GM19238 (cell line): ENCODE data around the gene ATXN1L.
"Not testable (repeated sequence)": the region's sequence is repeated elsewhere in the genome, so short reads cannot be mapped to it uniquely, and the experiment has no call there.

Experiments used
- DNase-seq: peaks from one replicate; pipeline ENCODE4 v3.0.0; 2011; ENCODE audit warnings: low spot score; ENCODE audit not compliant: insufficient read length

The ATXN1L gene

DNA sequence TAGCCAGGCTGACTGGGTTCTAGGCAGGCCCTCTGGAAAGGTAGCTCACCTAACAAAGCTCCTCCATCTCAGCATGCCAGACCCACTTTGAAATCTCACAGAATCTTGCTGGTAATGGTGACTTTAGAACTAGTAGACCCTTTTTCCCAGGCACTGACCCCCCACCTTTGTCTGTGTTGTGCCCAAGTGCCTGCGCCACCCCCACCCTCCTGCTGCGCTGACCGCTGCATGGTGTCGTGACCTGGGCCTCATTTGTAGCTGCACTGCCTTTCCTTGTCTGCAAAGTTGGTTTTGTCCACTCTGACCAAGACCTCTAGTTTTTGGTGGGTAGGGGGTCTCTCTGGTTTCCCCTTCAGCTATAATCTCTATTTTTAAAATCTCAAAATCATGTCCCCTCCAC, 6.8 kb downstream of the ATXN1L start:
- DNase-seq = no peak

DNA sequence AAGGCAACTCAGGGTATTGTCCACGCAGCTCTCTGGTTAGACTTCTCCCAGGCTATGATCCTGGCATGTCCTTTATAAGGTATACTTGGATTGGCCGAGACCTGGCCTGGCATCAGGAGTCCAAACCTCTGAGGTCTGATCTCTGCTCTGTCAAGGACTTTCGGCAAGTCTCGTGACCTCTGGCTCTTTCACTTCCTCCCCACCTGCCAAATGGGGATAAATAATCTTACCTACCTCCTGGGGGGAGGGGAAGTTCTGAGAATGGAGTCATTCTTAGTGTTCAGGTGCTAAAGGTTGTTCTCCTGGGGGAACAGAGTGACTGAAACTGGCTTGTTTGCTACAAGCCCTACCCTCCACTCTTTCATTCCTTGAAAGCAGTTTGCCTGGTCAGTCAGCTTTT, 7.6 kb downstream of the ATXN1L start:
- DNase-seq = peak; percentile 73

GRCh38 chr16:71854369-71854948, 8.7 kb downstream of the ATXN1L start:
- DNase-seq = no peak

DNA sequence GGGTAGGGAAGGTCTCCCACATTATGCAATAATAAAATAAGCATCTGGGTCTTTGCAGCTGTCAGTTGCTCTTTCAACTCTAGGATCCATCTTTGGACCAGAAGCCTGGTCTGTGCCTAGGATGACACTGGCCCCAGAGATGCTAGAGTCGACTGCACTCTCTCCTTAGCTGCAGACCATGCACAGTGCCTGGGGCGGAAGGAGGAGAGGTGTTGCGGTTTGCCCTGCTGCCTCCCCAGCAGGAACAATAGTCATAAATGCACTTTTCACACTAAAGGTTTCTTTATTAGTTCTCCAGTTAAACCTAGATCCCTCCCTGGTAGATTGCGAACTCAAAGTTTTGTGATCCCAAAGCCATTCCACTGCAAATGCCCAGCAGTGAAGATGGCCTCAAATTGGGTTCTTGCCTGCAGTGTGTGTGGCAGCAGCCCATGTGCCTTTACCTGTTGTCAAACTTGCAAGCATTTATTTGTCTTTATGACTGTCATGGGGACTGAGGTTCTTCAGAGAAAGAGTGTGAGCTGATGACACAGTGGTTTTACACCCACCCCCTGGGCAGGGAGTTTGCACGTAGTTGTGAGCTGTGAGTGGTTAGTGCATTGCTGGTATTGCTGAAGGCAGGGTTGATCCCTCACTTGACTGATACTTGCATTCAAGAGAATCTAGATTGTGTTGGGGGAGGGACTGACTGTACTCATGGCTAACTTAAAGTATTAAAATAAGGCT, 10.3 kb downstream of the ATXN1L start:
- DNase-seq = no peak

GRCh38 chr16:71859762-71860521, 14.2 kb downstream of the ATXN1L start:
- no peak for DNase-seq

DNA sequence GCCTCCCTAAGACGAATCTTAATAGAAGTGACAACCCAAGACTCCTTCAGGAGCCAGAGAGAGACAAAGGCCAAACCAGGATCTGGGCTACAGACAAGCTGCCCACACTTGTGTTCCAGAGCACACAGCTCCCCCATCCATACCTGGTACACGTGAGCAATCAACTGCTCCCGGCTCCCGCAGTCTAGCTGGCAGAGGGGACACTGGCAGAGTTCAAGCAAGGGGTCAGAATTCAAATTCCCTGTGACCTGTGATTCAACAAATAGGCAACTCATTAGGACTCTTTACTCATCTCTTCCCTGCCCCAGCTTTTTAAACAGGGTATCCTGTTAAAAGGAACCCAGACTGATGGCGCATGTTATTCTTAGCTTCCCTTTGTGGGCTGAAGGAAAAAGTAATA, 18.2 kb downstream of the ATXN1L start:
- no peak for DNase-seq

DNA sequence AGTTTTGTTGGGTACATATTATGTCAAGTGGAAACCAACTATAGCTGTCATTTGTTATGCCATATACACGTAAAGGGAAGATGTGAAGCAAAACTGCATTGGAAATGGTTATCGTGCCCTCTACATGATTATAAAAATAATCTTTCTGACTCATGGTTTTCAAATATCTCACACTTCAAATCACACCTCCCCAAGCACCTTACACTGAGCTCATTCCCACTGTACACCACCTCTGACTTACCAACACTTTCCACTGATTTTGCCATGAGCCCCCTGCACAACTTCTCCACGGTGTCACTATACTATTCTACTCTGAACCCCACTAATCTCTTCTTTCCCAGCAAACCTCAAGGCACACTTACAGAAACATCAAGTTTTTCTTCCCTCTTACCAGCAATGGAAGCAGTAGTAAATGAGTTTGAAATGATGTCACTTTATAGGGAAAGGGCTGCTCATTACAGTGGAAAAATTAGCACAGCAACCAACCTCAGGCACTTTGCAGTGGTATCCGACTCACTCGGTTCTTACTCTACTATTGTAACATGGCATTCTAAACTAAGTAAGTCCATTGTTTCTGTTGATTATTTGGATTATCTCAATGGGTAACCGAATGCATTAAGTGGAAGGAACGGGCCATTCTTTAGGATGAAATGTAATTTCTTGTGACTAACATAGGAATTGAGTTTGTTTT, 19.5 kb downstream of the ATXN1L start:
- DNase-seq = no peak

- not testable (repeated sequence) for DNase-seq
Measured at GRCh38 chr16:71867175-71867574, 21.4 kb downstream of the ATXN1L start.

DNA sequence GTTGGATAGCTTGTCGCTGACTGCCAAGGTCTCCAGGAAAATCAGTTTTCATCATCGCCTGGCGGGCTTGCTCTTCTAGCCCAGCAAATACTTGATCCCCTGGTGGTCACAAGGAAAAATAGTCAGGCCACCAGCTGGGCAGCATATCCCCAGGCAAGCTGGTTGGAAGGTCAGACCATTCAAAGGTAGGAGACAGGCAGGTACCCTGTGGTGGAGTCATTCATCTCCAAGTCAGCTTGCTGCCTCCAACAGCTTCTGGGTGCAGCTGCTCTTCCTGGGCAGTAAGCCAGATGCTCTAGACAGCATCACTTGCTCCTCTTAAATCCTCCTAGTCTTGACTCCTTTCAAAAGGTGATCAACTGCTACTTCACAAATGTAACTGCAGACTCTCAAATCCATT, 22.2 kb downstream of the ATXN1L start:
- no peak for DNase-seq

GRCh38 chr16:71869089-71869488, 23.3 kb downstream of the ATXN1L start:
- no peak for DNase-seq

DNA sequence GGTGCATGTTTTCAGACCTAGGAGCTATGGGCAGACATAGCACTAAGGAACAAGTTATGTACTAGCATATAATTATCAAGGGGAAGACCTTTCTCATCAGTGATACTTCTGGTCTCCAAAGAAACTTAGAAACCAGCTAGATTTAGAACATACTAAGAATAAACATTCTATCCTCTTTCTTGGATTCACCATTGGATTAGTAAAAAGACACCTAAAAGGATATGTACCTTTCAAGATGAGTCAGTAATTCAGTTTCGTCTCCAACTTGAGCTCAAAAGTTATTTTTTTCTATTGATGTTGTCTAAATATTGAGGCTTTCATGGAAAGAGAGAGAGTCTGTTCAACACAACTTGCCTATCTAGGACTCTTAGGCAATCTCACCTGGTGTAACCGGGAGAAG, 25.0 kb downstream of the ATXN1L start:
- no peak for DNase-seq

DNA sequence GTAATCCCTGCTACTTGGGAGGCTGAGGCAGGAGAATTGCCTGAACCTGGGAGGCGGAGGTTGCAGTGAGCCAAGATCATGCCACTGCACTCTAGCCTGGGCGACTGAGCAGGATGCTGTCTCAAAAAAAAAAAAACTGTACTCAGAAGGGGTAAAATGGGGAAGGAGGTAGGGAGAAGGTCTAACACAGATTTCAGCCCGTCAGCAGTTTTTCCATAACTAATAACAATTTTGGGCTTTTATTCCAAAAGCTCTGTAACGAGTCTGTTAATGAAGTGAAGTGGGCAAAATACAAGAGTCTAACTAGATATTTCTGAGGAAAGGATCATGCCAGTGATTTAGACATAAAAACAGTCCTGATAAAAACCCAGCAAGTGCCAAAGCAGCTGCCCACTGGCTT, 27.4 kb downstream of the ATXN1L start:
- no peak for DNase-seq

GRCh38 chr16:71878911-71879310, 33.1 kb downstream of the ATXN1L start:
- no peak for DNase-seq

- no peak for DNase-seq
Measured at GRCh38 chr16:71880176-71880575, 34.4 kb downstream of the ATXN1L start.

DNA sequence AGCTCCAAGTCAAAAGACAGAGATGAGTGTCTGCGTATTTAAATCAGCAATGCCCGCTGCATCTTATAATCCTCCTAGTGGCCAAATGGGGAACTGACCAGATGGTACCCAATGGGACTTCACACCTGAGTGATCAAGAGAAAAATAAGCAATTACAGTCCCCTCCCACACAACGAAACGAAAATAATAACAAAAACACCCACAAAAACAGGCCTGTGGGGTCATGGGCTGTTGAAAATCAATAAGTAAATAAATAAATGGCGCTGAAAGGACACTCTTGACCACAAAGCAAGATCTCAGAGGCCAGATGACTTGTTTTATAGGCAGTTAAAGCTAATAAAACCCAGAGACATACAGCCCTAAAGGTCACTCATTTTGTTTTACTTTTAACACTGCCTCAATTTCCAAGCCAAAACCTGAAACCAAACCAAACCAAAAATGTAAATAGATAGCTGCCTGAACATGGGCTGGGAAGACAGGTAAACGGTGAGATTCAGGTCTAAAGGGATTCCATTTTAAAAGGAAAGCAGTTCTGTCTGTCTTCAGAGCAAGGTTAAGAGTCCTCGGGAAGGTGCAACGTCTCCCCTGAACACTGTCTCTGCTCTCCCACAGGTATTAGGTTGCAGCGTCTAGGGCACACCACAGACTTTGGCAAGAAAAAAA, 36.9 kb downstream of the ATXN1L start:
- peak; percentile 52 for DNase-seq

DNA sequence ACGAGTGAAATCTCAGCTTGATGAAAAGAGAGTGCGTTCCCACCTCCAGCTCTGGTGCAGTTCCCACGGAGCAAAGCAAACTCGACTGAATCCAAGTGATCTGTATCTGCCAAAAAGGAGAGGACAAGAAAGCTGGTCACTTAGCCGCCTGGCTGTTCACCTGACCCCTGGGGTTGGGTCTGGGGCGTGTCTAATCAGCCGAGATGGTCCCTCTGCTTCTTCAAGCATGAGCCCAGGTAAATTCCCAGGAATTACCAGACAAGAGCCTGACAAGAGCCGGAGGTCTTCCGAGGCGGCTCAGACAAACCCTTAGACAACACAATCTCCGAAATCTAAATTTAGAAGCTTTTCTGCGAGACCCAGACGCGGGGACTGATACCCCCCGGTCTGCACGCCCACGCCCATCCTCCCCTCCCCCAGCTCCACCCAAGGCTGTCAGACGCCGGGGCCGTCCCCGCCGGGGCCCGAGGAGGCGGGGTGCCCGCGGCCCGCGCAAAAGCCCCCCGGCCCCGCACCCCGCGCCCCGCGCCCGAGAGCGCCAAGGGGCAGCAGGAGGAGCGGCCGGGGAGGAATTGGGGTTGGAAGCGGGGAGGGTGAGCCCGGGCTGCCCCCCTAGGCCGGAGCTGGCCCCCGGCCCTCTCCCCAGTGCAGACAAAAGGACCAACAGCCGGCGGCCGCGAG, 37.5 kb downstream of the ATXN1L start:
- peak; percentile 47 for DNase-seq

- DNase-seq = peak; percentile 80
Measured at GRCh38 chr16:71883849-71884638, 38.3 kb downstream of the ATXN1L start, which contains the start of gene ZNF821. ZNF821 (minus strand) TSS chr16:71884182; CDS start chr16:71879946, 4,236 bp downstream.

DNA sequence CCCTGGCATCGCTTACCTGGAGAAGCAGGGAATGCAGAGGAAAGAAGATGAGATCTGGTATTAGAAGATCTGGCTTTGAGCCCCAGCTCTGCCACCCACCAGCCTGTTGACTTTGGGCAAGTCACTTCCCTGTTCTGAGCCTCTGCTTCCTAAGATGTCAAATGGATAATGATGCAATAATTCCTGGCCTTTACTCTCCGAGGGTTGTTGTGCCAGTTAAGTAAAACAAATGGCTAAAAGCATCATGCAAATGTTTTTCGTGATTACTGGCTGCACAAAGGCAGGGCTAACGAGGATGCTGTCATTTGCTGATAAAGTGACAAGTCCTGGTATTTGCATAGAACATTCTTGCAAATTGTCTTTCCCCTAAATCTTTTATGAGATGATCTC, 39.5 kb downstream of the ATXN1L start:
- DNase-seq = no peak

GRCh38 chr16:71889147-71889546, 43.4 kb downstream of the ATXN1L start:
- DNase-seq = no peak

- DNase-seq = no peak
Measured at GRCh38 chr16:71893888-71894228, 48.1 kb downstream of the ATXN1L start.
